HCT116 (cell line): ENCODE measurements around the gene ARHGAP23.

Experiments
- CEBPB ChIP-seq: IDR thresholded peaks from 2 replicates; pipeline ENCODE4 v1.6.1; 2012; ENCODE audit warnings: low read depth
- EGR1 ChIP-seq: IDR thresholded peaks from 2 replicates; pipeline ENCODE4 v1.6.1; 2012; ENCODE audit warnings: low read depth
- EZH2 ChIP-seq: fragments of 200-600 bp; sonication (generic); IDR thresholded peaks from 2 replicates; pipeline ENCODE4 v1.6.1; 2017; ENCODE audit warnings: antibody characterized with exemption, mixed run types
- FOSL1 ChIP-seq: IDR thresholded peaks from 2 replicates; pipeline ENCODE4 v1.6.1; 2012; ENCODE audit warnings: low read depth
- JUND ChIP-seq: IDR thresholded peaks from 2 replicates; pipeline ENCODE4 v1.6.1; 2012
- POLR2A ChIP-seq: IDR thresholded peaks from 2 replicates; pipeline ENCODE4 v1.7.0; 2011; ENCODE audit warnings: borderline replicate concordance; ENCODE audit not compliant: insufficient read depth, insufficient read length; ENCODE audit errors: extremely low read depth
- TF ChIP-seq, protein P1 (sequence below), 3 experiments: fragments of 200-600 bp in 1 of 3; sonication (generic) in 1 of 3; IDR thresholded peaks in 2 of 3; conservative IDR thresholded peaks in 1 of 3; 2 replicates each; pipeline ENCODE4 v1.5.1; 2012 to 2017; ENCODE audit warnings: low read depth in 2 of 3, low read length in 2 of 3, antibody characterized with exemption in 1 of 3, borderline replicate concordance in 1 of 3, control low read depth in 1 of 3, mild to moderate bottlenecking in 1 of 3, mixed read lengths in 1 of 3, mixed run types in 1 of 3, moderate library complexity in 1 of 3; ENCODE audit not compliant: insufficient read depth in 1 of 3

DNA sequence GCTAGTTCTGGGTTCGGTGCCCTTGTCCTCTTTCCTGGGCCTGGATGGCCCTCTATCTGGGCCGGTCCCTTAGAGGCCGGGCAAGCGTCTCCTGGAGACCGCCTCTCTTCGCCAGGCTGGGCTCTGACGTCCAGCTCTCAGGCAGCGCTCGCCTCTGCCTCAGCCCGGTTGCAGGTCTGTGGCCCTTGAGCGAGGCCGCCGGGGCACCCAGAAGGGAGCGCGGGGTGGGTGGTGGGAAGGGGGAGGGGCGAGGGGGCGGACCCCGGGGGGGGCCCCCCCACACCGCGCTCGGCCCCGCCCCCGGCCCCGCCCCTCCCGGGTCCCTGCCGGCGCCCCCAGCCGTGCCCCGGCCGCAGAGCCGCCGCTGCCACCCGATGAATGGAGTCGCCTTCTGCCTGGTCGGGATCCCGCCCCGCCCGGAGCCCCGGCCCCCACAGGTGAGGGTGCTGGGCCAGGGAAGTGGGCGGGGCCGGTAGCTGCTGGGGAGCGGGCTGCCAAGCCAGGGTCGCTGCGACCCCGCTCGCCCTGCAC, at the start of gene ARHGAP23:
- TF ChIP-seq JUND (no peak), EZH2 (no peak), POLR2A (no peak), CEBPB (no peak), FOSL1 (no peak), EGR1 (no peak)
- TF ChIP-seq, protein P1, sequence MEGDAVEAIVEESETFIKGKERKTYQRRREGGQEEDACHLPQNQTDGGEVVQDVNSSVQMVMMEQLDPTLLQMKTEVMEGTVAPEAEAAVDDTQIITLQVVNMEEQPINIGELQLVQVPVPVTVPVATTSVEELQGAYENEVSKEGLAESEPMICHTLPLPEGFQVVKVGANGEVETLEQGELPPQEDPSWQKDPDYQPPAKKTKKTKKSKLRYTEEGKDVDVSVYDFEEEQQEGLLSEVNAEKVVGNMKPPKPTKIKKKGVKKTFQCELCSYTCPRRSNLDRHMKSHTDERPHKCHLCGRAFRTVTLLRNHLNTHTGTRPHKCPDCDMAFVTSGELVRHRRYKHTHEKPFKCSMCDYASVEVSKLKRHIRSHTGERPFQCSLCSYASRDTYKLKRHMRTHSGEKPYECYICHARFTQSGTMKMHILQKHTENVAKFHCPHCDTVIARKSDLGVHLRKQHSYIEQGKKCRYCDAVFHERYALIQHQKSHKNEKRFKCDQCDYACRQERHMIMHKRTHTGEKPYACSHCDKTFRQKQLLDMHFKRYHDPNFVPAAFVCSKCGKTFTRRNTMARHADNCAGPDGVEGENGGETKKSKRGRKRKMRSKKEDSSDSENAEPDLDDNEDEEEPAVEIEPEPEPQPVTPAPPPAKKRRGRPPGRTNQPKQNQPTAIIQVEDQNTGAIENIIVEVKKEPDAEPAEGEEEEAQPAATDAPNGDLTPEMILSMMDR (IDR thresholded peaks at IDR 0.05 in 2 of 3, conservative IDR thresholded peaks at IDR 0.05 in 1 of 3; ENCODE audit: borderline replicate concordance in 1 of 3, insufficient read depth in 1 of 3, low read depth in 2 of 3, low read length in 2 of 3): no peak
